Measurements from ENCODE around the gene CCDC112.

The CCDC112 gene

GRCh38 chr5:115317736-115318135, 21.3 kb upstream of the CCDC112 start:
- FAIRE-seq (no peak), DNase-seq (ENCODE audit: low spot score) (no peak)

- DNase-seq (ENCODE audit: low spot score) (no peak), FAIRE-seq (no peak)
These were observed 20.9 kb upstream of the CCDC112 start for GRCh38 chr5:115317320-115317719.

DNA sequence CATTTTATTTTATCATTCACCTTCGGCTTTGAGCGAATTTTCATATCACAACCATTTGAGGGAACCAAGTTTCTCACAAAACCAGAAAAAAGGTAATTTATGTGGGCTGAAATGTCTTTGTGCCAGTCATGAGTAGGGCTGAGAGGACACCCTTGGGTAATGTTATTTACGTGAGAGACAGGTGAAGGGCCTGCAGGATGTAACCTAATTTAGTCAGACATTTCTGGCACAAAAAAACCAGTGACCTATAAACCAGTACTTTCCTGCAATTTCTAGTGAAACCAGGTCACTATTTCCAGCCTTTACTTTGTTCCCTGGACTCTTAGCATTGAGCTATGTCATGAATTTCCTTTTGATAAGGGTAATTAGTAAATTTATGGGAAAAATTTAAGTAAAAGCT, 17.2 kb upstream of the CCDC112 start:
- FAIRE-seq (no peak), DNase-seq (ENCODE audit: low spot score) (no peak)

GRCh38 chr5:115313052-115313451, 16.6 kb upstream of the CCDC112 start:
- no peak for DNase-seq (ENCODE audit: low spot score)

GRCh38 chr5:115309751-115310370, 13.4 kb upstream of the CCDC112 start:
- peak; percentile 13 for DNase-seq (ENCODE audit: low spot score)
- no peak for FAIRE-seq

More at GRCh38 chr5:115313052-115313451, 16.6 kb upstream of the CCDC112 start:
- FAIRE-seq: no peak

DNA sequence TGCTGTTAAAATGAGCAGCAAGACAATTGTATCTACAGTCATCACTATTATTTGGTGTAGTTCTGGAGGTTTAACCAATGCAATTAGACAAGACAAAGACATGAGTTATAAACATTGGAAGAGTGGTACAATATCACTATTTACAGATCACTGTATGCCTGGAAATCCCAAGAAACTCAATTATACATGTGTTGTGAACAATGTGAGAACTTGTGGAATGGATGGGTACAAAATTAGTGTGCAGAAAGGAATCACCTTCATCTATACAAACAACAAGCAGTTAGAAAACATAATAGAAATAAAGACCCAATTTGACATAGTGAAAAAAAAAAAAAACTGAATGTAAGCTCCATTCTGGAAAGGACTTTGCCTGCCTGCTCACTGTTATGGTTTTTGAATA, 12.4 kb upstream of the CCDC112 start:
- no peak for DNase-seq (ENCODE audit: low spot score)
- FAIRE-seq: no peak

GRCh38 chr5:115306011-115306536, 9.6 kb upstream of the CCDC112 start:
- no peak for DNase-seq (ENCODE audit: low spot score)
- FAIRE-seq: no peak

DNA sequence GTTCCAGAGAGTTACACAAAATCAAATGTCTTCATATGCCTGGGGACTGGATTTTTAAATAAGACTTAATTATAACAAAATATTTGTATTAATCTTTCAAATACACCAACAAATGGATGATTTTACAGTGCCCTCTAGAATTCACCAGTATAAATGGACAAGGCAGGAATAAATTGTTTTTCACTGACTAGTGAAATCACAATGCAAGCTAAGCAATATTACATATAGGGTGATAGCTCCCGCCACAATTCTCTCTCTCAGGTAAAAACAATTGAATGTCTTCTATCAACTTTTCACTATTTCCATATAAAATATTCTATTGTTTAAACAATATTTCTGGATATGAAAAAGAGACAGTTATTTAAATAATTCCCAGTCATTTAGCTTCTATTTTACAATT, 8.0 kb upstream of the CCDC112 start:
- no peak for FAIRE-seq
- DNase-seq (ENCODE audit: low spot score): no peak

GRCh38 chr5:115298811-115299210, 2.4 kb upstream of the CCDC112 start:
- no peak for FAIRE-seq

GRCh38 chr5:115297031-115297430, 577 bp upstream of the CCDC112 start:
- FAIRE-seq (no peak), DNase-seq (ENCODE audit: low spot score) (no peak)

More at GRCh38 chr5:115298811-115299210, 2.4 kb upstream of the CCDC112 start:
- no peak for DNase-seq (ENCODE audit: low spot score)

GRCh38 chr5:115295777-115296123, 704 bp downstream of the CCDC112 start:
- DNase-seq (ENCODE audit: low spot score): peak; percentile 3
- FAIRE-seq: no peak

- FAIRE-seq (no peak), DNase-seq (ENCODE audit: low spot score) (no peak)
These were observed 5.1 kb downstream of the CCDC112 start for GRCh38 chr5:115291397-115291796.

GRCh38 chr5:115289104-115289503, 7.3 kb downstream of the CCDC112 start:
- FAIRE-seq (no peak), DNase-seq (ENCODE audit: low spot score) (no peak)

DNA sequence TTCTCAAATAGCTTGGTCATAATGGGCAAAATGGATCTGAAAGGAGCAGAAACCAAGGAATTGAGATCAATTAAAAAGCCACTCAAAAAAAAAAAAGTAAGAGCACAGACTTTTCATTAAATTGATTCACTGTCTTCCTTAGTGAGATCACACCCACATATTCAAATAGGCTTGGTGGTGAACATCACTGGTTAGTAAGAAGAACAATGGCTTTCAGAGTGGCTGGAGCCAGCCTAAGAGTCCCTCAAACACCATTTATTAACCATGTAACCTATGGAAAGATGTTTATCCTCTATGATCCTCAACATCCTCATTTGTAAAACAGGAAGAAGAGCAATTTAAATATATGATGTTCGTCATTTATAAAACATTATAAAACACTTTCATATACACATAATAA, 12.4 kb downstream of the CCDC112 start:
- FAIRE-seq (no peak), DNase-seq (ENCODE audit: low spot score) (no peak)

DNA sequence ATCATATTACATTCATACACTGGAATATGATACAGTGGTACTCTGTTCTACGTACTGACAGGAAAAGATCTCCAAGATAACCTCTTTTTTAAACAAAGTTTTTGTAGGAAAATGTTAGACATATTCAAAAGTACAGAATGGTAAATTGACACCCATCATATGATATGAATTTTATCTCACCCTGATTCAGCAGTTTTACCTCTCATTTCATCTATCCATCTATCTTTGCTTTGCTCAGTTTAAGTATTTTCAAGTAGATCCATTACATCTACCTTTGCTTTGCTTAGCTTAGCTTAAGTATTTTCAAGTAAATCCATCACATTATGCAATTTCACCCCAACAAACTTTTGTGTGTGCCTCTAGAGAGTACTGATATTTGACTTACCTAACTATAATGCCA, 14.3 kb downstream of the CCDC112 start:
- no peak for FAIRE-seq
- no peak for DNase-seq (ENCODE audit: low spot score)

DNA sequence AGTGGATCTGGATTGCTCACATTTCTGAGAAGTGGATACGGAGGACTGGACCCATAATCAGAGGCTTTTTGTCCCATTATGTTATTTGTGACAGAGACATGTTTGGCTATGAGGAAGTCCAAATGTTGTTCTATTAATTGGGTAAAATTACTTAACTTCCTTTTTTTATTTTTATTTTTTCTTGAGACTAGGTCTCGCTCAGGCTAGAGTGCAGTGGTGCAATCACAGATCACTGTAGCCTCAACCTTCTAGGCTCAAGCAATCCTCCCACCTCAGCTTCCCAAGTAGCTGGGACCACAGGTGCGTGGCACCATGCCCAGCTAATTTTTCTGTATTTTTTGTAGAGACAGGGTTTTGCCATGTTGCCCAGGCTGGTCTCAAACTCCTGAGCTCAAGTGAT, 21.9 kb downstream of the CCDC112 start:
- FAIRE-seq (no peak), DNase-seq (ENCODE audit: low spot score) (no peak)

- DNase-seq (ENCODE audit: low spot score) (no peak), FAIRE-seq (no peak)
These were observed 24.0 kb downstream of the CCDC112 start for GRCh38 chr5:115272297-115272958.

- FAIRE-seq: no peak
- DNase-seq (ENCODE audit: low spot score): no peak
These were observed 25.0 kb downstream of the CCDC112 start for GRCh38 chr5:115271295-115272050.

GRCh38 chr5:115267617-115268016, 28.8 kb downstream of the CCDC112 start:
- no peak for FAIRE-seq

DNA sequence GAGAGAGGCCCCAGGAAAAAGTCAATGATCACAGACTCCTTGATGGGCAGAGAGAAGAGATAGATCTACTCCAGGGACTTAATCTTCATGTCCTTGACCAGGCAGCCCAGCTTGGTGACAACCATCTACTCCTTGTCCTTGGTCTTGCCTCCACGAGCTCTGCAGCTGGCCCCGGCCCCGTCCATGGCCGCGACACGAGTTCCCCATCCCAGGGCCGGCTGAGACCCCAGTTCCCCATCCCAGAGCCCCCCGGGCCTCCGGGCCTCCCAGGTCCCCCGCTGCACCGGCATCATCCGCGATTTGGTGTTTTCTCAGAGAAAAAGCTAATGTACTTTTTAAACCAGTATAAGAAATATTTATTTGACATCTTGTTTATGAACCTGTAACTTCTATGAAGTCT, 31.2 kb downstream of the CCDC112 start:
- no peak for DNase-seq (ENCODE audit: low spot score)
- no peak for FAIRE-seq

More at GRCh38 chr5:115267617-115268016, 28.8 kb downstream of the CCDC112 start:
- DNase-seq (ENCODE audit: low spot score): no peak

GRCh38 chr5:115264786-115265185, 31.7 kb downstream of the CCDC112 start:
- DNase-seq (ENCODE audit: low spot score) (no peak), FAIRE-seq (no peak)

DNA sequence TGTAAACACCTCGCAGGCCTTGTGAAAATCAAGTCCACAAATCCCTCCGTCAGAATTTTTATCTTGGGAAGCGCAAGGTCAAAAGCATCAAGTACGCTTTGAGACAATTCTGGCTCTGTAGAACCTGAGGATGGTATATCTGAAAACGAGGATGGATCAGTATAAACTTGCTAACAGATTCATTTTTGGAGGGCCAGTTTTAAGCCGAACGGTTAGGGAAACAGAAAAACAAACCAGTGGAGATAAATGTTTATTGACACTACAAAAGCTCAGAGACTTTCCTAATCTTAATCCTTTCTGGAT, 33.4 kb downstream of the CCDC112 start:
- no peak for FAIRE-seq
- DNase-seq (ENCODE audit: low spot score): no peak

All from urothelium cell line (cell line).